ENCODE results near the gene TEC.
"Not testable (repeated sequence)": the region's sequence is repeated elsewhere in the genome, so short reads cannot be mapped to it uniquely, and the experiment has no call there.

TEC gene

GRCh38 chr4:48297256-48297846, 27.7 kb upstream of the TEC start:
- Histone ChIP-seq H3K27me3 (ENCODE audit: insufficient read depth, low read length, poor library complexity, severe bottlenecking) (no peaks in the 10 kb centered on the region), H3K4me3 (ENCODE audit: low read length, poor library complexity, severe bottlenecking) (no peak overlapping the region), H3K79me2 (ENCODE audit: insufficient read depth, low read length) (no peaks in the 10 kb centered on the region), H3K9me3 (ENCODE audit: insufficient read depth, low read depth, low read length) (no peaks in the 10 kb centered on the region), H3K9ac (ENCODE audit: low read depth, low read length, poor library complexity, severe bottlenecking) (no peak overlapping the region), H4K20me1 (ENCODE audit: insufficient read depth, low read length, poor library complexity, severe bottlenecking) (no peaks in the 10 kb centered on the region), H2AFZ (ENCODE audit: low read length) (no peak overlapping the region), H3K4me1 (ENCODE audit: insufficient read depth, low read length, poor library complexity, severe bottlenecking) (no peaks in the 10 kb centered on the region), H3K36me3 (ENCODE audit: insufficient read depth, low read length) (no peaks in the 10 kb centered on the region), H3K4me2 (ENCODE audit: low read depth, low read length, poor library complexity, severe bottlenecking) (no peak overlapping the region), H3F3A (ENCODE audit: low read depth) (no peaks in the 10 kb centered on the region), H3K9me2 (replicated peaks; ENCODE audit: low read depth, low read length) (no peaks in the 10 kb centered on the region)
- TF ChIP-seq EZH2phosphoT487 (IDR thresholded peaks at IDR 0.05; ENCODE audit: borderline replicate concordance) (no peak), CTCF (conservative IDR thresholded peaks at IDR 0.05; ENCODE audit: low read length) (no peak)

- Histone ChIP-seq H2AFZ (ENCODE audit: low read length) (no peak overlapping the region), H3K9me3 (ENCODE audit: insufficient read depth, low read depth, low read length) (no peaks in the 10 kb centered on the region), H3K4me2 (ENCODE audit: low read depth, low read length, poor library complexity, severe bottlenecking) (no peak overlapping the region), H3K4me1 (ENCODE audit: insufficient read depth, low read length, poor library complexity, severe bottlenecking) (no peaks in the 10 kb centered on the region), H4K20me1 (ENCODE audit: insufficient read depth, low read length, poor library complexity, severe bottlenecking) (no peaks in the 10 kb centered on the region), H3K4me3 (ENCODE audit: low read length, poor library complexity, severe bottlenecking) (no peak overlapping the region), H3K9ac (ENCODE audit: low read depth, low read length, poor library complexity, severe bottlenecking) (no peak overlapping the region), H3K79me2 (ENCODE audit: insufficient read depth, low read length) (no peaks in the 10 kb centered on the region), H3K9me2 (replicated peaks; ENCODE audit: low read depth, low read length) (no peaks in the 10 kb centered on the region), H3K36me3 (ENCODE audit: insufficient read depth, low read length) (no peaks in the 10 kb centered on the region), H3K27me3 (ENCODE audit: insufficient read depth, low read length, poor library complexity, severe bottlenecking) (no peaks in the 10 kb centered on the region), H3F3A (ENCODE audit: low read depth) (no peaks in the 10 kb centered on the region)
- TF ChIP-seq CTCF (conservative IDR thresholded peaks at IDR 0.05; ENCODE audit: low read length) (no peak), EZH2phosphoT487 (IDR thresholded peaks at IDR 0.05; ENCODE audit: borderline replicate concordance) (no peak)
Measured at GRCh38 chr4:48296365-48296764, 26.7 kb upstream of the TEC start.

- H3K4me2 ChIP-seq (ENCODE audit: low read depth, low read length, poor library complexity, severe bottlenecking): no peak overlapping the region
- H3K79me2 ChIP-seq (ENCODE audit: insufficient read depth, low read length): no peaks in the 10 kb centered on the region
- no peaks in the 10 kb centered on the region for H3K9me2 ChIP-seq (replicated peaks; ENCODE audit: low read depth, low read length)
- H3K27me3 ChIP-seq (ENCODE audit: insufficient read depth, low read length, poor library complexity, severe bottlenecking): no peaks in the 10 kb centered on the region
- no peaks in the 10 kb centered on the region for H3K4me1 ChIP-seq (ENCODE audit: insufficient read depth, low read length, poor library complexity, severe bottlenecking)
- H2AFZ ChIP-seq (ENCODE audit: low read length): no peak overlapping the region
- no peak for TF ChIP-seq EZH2phosphoT487 (IDR thresholded peaks at IDR 0.05; ENCODE audit: borderline replicate concordance)
- no peak for TF ChIP-seq CTCF (conservative IDR thresholded peaks at IDR 0.05; ENCODE audit: low read length)
- no peaks in the 10 kb centered on the region for H4K20me1 ChIP-seq (ENCODE audit: insufficient read depth, low read length, poor library complexity, severe bottlenecking)
- H3K4me3 ChIP-seq (ENCODE audit: low read length, poor library complexity, severe bottlenecking): no peak overlapping the region
- H3K9me3 ChIP-seq (ENCODE audit: insufficient read depth, low read depth, low read length): no peaks in the 10 kb centered on the region
- no peaks in the 10 kb centered on the region for H3K36me3 ChIP-seq (ENCODE audit: insufficient read depth, low read length)
- no peaks in the 10 kb centered on the region for H3F3A ChIP-seq (ENCODE audit: low read depth)
- H3K9ac ChIP-seq (ENCODE audit: low read depth, low read length, poor library complexity, severe bottlenecking): no peak overlapping the region
Measured at GRCh38 chr4:48295116-48295515, 25.5 kb upstream of the TEC start.

- not testable (repeated sequence) for H3K9me3 ChIP-seq (ENCODE audit: insufficient read depth, low read depth, low read length); H3K79me2 ChIP-seq (ENCODE audit: insufficient read depth, low read length); H3K36me3 ChIP-seq (ENCODE audit: insufficient read depth, low read length); H4K20me1 ChIP-seq (ENCODE audit: insufficient read depth, low read length, poor library complexity, severe bottlenecking); H3K9me2 ChIP-seq (replicated peaks; ENCODE audit: low read depth, low read length); H3K4me3 ChIP-seq (ENCODE audit: low read length, poor library complexity, severe bottlenecking); H3K4me1 ChIP-seq (ENCODE audit: insufficient read depth, low read length, poor library complexity, severe bottlenecking); H3K9ac ChIP-seq (ENCODE audit: low read depth, low read length, poor library complexity, severe bottlenecking); H3K27me3 ChIP-seq (ENCODE audit: insufficient read depth, low read length, poor library complexity, severe bottlenecking); H2AFZ ChIP-seq (ENCODE audit: low read length); H3F3A ChIP-seq (ENCODE audit: low read depth); H3K4me2 ChIP-seq (ENCODE audit: low read depth, low read length, poor library complexity, severe bottlenecking)
Measured at GRCh38 chr4:48292218-48292790, 22.7 kb upstream of the TEC start.

Data from Loucy (cell line).